H7 (cell line): Measurements from ENCODE around the gene MINK1. TPM values are rescaled to one million over a fixed set of nuclear protein-coding genes. Genes with fewer than 3 reads are reported as not detected.
A peak's percentile ranks its signal among the peaks of the same experiment; 100 is the strongest.
"Not testable (repeated sequence)": the region's sequence is repeated elsewhere in the genome, so short reads cannot be mapped to it uniquely, and the experiment has no call there.

Source experiments
- DNase-seq: peaks from one replicate; pipeline ENCODE4 v3.0.0; 2012
- H3K27me3 ChIP-seq: 2 replicates; pipeline ENCODE4 v1.6.0; 2011; ENCODE audit warnings: mild to moderate bottlenecking, low read length; ENCODE audit not compliant: control insufficient read depth, insufficient read depth
- H3K36me3 ChIP-seq: replicated peaks from 2 replicates; pipeline ENCODE4 v1.5.1; 2011; ENCODE audit warnings: low read length; ENCODE audit not compliant: control insufficient read depth, insufficient read depth
- H3K4me3 ChIP-seq: 2 replicates; pipeline ENCODE4 v1.5.1; 2011; ENCODE audit warnings: low read depth, mild to moderate bottlenecking, control low read depth, low read length, moderate library complexity; ENCODE audit not compliant: insufficient read depth
- total RNA-seq: library from RNA; depleted of rRNA; stranded (reverse); fragments of >200 nt; shearing (Covaris generic); gene quantifications from 2 replicates; pipeline ENCODE4 v1.2.3, GENCODE V29; 2014

MINK1 gene
- total RNA-seq, 1 experiment from 2014 or later = 42.4 TPM

DNA sequence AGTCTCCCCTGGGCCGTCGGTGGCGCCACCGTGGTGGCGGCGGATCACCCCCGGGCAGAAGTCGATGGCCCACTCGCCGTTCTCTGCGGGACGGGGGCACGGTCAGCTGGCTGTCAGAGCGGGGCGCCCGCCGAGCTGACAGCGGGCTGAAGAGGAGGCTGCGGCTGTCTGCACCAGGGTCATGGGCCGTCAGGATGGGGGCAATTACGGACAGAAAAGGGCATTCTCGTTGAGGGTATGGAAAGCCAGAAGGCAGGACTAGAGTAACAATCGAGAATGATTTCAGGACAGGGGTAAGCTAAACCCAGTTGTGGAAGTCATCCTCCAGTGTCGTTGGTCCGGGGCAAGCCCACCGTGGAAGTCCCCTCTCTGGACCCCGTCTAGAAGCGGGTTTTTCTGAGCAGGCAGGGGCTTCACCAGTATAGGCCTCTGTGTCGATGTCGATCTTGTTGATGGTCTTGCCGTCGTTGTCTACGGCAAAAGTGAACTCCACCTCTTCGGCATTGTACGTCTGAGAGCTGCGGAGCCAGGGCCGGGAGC is 68.0 kb downstream of the MINK1 start:
- H3K27me3 ChIP-seq = peaks cover 22% of the 10 kb centered on the region; the same call in 1 of the 2 replicates
- peak overlapping the region; percentile 64 for H3K4me3 ChIP-seq
- no peak for DNase-seq
- H3K36me3 ChIP-seq = peaks cover 6% of the 10 kb centered on the region

DNA sequence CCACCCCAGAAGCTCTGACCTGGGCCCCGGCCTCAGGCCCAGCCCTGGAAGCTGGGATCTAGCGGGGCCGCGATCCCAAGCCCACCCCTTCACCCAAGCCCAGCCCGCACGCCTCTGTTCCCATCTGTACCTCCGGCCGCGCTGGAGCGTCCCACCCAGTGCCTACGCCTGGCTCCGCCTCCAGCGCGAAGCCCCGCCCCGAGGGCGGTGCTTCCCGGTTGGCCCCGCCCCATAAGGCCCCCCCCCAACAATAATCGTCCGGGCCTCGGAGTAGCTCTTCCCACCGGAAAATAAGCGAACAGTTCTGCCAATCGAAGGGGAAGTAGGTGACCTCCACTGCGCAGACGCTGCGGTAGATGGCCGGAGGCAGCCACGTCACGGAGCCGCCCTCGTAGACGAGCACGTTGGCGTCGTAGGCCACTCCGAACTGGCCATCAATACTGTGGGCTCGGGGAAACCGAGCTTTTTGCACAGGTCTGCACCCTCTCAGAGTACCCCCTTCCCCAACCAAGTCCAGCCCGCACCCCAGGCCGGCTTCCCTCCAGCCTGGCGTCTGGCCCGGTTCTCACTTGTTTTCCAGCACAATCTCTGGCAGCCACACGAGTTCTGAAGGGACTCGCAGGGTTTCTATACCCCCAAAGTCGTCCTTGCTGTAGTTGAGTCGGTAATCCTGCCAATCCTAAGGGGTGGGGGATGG is 68.7 kb downstream of the MINK1 start:
- peak; percentile 87 for DNase-seq
- H3K27me3 ChIP-seq = peaks cover 22% of the 10 kb centered on the region; the same call in 1 of the 2 replicates
- 0 out of 2 replicates have a peak, but pooled peaks cover under 1% of the 10 kb centered on the region for H3K36me3 ChIP-seq
- peak overlapping the region; percentile 19; the same call in 1 of the 2 replicates for H3K4me3 ChIP-seq

DNA sequence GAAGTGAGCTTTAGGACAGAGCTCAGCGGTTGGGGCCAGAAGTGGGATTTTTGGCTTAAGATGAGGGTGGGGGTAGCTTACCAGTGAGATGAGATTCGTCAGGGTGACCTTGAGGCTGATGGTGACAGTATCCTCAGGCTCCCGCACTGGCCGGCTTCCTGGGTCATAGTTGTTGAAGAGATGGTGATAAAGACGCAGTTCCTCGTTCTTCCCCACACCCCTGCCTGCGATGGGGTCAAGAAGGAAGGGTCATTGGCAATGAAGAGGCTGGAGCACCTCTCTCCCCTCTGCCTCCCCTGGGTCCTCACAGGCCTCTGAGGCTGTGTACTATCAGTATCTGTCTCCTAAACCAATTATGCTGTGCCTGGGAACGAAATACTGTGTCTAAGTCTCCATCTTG is 69.4 kb downstream of the MINK1 start:
- Histone ChIP-seq H3K4me3 (no peak overlapping the region), H3K27me3 (peaks cover 22% of the 10 kb centered on the region; the same call in 1 of the 2 replicates), H3K36me3 (no peaks in the 10 kb centered on the region)
- peak; percentile 18 for DNase-seq

DNA sequence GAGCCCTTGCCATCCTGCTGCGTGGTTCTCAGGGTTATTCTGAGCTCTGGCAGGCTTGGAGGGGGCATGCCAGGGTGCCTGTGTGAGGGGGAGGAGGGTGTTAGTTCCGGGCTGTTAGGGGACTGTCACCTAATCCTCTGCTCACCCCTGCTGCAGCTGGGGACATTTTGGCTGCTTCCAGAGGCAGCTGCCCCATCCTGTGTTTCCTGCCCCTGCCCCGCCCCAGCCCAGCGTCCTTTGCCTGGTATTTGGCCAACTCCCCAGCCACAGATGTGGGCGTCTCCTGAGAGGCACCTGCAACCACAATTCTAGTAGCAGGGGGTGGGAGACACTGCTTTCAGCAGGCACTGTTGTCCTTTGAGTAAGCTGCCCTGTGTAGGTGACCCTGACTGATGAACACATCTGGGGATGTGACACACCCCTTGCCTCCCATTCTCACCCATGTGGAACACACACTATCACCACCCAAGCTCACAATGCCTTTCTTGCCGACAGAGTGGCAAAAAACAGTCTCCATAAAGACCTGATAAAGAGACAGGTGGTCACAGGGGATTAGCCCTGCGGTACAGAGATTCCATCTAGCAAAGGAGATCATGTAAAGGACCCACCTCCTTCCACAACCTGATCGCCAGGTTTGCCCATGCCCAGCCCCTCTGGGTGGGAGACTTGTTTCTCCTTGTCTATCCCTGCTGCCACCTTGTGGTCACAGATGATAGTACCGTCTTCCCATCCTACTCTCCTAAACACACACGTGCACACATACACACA is 70.1 kb downstream of the MINK1 start, which contains the start of gene CHRNE:
CHRNE (minus strand) TSS at position 48 of the 768 bp plus-strand sequence; CDS start at position 13, 35 bp downstream.
- peak; percentile 87 for DNase-seq
- H3K4me3 ChIP-seq = no peak within 1 kb of the TSS; the same call in 1 of the 2 replicates
- no peaks in the 10 kb centered on the region for H3K36me3 ChIP-seq
- H3K27me3 ChIP-seq = peaks cover 22% of the 10 kb centered on the region; the same call in 1 of the 2 replicates

DNA sequence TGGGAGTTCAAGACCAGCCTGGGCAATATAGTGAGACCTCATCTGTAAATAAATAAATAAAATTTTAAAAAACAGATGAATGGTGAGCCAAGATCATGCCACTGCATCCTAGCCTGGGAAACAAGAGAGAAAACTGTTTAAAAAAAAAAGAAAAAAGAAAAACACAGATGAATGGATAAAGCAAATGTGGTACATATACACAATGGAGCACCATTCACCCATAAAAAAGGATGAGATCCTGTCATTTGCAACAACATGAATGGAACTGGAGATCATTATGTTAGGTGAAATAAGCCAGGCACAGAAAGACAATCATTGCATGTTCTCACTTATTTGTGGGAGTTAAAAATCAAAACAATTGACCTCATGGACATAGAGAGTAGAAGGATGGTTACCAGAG is 73.5 kb downstream of the MINK1 start:
- not testable (repeated sequence) for H3K4me3 ChIP-seq, H3K27me3 ChIP-seq, H3K36me3 ChIP-seq, DNase-seq

DNA sequence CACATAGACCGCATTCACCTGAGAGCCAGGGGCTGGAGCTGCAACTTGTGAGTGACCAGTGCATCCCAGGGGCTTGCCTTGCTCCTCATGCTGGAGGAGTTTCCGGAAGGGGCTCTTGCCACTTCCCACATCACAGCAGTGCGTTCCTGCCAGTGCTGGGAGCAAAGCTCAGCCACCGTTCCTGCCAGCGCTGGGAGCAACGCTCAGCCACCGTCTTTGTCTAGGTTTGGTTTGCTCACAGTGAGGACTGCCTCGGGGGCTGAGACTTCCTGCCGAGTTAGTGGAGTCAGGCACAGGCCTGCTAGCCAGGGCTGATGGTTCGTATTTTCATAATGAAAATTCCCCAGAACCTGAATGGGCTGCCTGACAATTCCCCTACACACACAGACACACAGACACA is 75.2 kb downstream of the MINK1 start:
- Histone ChIP-seq H3K4me3 (no peak overlapping the region), H3K27me3 (no peaks in the 10 kb centered on the region), H3K36me3 (no peaks in the 10 kb centered on the region)
- peak; percentile 57 for DNase-seq

DNA sequence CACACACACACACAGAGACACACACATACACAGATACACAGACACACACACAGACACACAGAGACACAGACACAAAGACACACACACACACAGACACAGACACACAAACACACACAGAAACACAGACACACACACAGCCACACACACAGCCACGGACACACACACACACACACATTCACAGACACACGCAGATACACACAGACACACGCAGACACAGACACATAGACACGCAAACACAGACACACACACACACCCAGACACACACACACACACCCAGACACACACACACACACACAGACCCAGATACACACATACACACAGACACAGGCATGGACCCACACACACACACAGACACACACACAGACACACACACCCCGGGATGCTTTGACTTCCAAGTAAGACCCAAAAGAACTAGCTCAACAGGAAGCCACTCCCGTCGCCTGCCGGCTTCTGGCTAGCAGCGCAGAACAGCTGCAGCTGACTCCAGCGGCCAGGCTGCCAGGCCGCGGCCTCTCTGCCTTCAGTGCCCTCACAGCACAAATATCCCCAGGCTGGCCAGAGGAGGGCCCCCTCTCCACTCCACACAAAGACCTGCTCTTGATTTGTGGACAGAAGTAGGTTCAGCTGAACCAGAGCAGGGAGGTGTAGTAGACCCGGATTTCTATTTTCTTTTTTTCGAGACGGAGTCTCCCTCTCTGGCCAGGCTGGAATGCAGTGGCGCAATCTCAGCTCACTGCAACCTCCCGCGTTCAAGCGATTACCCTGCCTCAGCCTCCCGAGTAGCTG is 75.8 kb downstream of the MINK1 start:
- H3K36me3 ChIP-seq = no peaks in the 10 kb centered on the region
- no peak overlapping the region for H3K4me3 ChIP-seq
- DNase-seq = peak; percentile 93
- H3K27me3 ChIP-seq = no peaks in the 10 kb centered on the region

DNA sequence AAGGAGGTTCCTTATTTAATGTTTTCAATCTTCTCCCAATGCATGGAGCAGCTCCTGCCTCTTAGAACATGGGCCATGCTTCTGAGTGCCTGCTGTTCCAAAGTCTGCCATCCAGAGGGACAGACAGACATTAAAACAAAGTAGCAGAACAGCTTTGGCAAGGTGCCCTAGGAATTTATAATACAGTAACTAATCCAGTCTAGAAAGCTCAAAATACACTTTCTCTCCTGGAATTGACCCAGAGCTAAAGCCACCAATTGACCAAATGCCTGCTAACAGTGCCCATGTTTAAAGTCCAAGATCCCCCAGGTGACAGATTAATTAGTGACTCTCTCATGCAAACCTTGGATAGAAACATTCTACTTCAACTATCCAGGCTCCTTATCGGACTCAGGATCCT is 80.9 kb downstream of the MINK1 start:
- peak; percentile 9 for DNase-seq
- no peaks in the 10 kb centered on the region for H3K36me3 ChIP-seq
- no peak overlapping the region for H3K4me3 ChIP-seq
- H3K27me3 ChIP-seq = no peaks in the 10 kb centered on the region

DNA sequence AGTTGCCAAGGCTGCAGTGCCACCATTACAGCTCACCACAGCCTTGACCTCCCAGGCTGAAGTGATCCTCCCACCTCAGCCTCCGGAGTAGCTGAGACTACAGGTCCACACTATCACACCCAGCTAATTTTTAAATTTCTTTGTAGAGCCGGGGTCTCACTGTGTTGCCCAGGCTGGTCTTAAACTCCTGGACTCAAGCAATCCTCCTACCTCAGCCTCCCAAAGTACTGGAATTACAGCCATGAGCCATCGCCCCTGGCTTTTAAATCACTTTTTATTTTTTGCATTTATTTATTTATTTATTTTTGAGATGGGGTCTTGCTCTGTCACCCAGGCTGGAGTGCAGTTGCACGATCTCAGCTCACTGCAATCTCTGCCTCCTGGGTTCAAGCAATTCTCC is 81.4 kb downstream of the MINK1 start:
- not testable (repeated sequence) for H3K27me3 ChIP-seq, H3K4me3 ChIP-seq, DNase-seq, H3K36me3 ChIP-seq

DNA sequence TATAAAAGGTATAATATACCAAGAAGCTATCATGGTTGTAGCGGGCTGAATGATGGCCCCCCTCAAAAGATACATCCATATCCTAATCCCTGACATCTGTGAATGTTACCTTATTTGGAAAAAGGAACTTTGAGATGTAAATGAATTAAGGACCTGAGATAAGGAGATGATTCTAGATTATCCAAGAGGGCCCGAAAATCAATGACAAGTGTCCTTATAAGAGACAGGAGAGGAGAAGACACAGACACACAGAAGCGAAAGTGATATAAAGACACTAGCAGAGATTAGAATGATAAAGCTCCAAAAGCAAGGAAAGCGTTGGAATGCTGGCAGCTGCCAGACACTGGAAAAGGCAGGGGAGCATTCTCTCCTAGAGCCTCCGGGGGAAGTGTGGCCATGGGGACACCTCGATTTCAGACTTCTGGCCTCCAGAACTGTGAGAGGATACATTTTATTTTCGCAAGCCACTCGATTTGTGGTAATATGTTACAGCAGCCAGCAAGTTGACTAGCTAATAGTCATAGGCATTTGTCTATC is 86.4 kb downstream of the MINK1 start:
- no peaks in the 10 kb centered on the region for H3K36me3 ChIP-seq
- no peaks in the 10 kb centered on the region for H3K27me3 ChIP-seq
- no peak overlapping the region for H3K4me3 ChIP-seq
- peak; percentile 57 for DNase-seq

DNA sequence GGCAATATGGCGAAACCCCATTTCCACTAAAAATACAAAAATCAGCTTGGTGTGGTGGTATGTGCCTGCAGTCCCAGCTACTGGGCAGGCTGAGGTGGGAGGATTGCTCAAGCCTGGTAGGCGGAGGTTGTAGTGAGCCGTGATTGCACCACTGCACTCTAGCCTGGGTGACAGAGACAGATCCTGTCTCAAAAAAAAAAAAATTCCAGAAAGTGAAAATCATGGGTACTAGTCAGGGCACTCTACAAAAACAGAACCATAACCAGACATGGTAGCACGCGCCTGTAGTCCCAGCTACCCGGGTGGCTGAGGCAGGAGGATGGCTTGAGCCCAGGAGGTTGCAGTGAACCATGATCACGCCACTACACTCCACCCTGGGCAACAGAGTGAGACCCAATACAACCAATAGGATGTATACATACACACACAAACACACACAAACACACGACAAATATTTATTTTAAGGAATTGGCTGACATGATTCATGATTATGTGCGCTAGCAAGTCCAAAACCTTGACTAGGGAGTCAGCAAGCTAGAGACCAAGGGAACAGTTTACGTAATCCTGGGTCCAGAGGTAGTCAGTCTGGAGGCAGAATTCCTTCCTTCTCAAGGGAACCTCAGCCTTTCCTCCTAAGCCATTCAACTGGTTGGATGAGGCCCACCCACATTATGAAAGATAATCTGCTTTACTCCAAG is 87.4 kb downstream of the MINK1 start:
- no peaks in the 10 kb centered on the region for H3K27me3 ChIP-seq
- DNase-seq = no peak
- H3K4me3 ChIP-seq = no peak overlapping the region
- no peaks in the 10 kb centered on the region for H3K36me3 ChIP-seq

DNA sequence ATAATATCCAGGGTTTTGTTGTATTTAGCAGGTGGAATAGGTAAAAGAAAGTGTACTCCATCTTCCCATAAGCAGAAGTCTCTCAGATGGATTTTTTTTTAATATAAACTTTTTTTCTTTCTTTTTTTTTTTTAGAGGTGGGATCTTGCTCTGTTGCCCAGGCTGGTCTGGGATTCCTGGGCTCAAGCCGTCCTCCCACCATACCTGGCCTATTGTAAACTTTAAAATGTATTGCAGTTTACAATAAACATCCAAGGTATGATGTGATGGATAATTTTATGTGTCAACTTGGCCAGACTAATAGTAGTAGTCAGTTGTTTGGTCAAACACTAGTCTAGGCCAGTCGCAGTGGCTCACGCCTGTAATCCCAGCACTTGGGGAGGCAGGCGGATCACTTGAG is 88.2 kb downstream of the MINK1 start:
- no peaks in the 10 kb centered on the region for H3K27me3 ChIP-seq
- no peak overlapping the region for H3K4me3 ChIP-seq
- no peaks in the 10 kb centered on the region for H3K36me3 ChIP-seq
- DNase-seq = no peak

DNA sequence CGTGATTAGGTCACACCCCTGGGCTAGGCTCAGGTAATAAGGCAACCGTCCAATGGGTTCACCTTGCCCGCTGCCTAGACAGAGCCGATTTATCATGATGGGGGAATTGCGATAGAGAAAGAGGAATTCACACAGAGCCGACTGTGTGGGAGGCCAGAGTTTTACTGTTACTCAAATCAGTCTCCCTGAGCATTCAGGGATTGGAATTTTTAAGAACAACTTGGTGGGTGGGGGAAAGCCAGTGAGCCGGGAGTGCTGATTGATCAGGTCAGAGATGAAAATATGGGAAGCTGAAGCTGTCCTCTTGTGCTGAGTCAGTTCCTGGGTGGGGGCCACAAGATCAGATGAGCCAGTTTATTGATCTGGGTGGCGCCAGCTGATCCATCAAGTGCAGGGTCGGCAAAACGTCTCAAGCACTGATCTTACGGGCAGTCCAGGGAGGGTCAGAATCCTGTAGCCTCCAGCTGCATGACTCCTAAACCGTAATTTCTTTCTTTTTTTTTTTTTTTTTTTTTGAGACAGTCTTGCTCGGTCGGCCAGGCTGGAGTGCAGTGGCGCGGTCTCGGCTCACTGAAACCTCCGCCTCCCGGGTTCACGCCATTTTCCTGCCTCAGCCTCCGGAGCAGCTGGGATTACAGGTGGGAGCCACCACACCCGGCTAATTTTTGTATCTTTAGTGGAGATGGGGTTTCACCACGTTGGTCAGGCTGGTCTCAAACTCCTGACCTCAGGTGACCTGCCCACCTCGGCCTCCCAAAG is 93.6 kb downstream of the MINK1 start:
- not testable (repeated sequence) for H3K27me3 ChIP-seq, H3K4me3 ChIP-seq, H3K36me3 ChIP-seq, DNase-seq
